ENCODE data around the gene FOLR2. TPM values are rescaled to one million over a fixed set of nuclear protein-coding genes. Genes with fewer than 3 reads are reported as not detected.
"Not testable (repeated sequence)": the region's sequence is repeated elsewhere in the genome, so short reads cannot be mapped to it uniquely, and the experiment has no call there.

The FOLR2 gene
- total RNA-seq, 2 experiments from 2014 or later, result not detected

DNA sequence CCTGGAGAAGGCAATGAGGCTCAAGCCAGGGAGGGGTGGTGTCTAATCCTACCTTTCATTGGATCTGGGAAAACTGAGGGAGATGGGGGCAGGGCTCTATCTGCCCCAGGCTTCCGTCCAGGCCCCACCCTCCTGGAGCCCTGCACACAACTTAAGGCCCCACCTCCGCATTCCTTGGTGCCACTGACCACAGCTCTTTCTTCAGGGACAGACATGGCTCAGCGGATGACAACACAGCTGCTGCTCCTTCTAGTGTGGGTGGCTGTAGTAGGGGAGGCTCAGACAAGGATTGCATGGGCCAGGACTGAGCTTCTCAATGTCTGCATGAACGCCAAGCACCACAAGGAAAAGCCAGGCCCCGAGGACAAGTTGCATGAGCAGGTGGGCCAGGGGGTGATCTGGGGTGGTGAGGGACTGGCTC lies 24.6 kb upstream of the FOLR2 start, which contains the start of gene FOLR1:
TSS of gene FOLR1 (plus strand) at position 180 of the 421 bp plus-strand sequence. CDS start at position 214, 34 bp downstream.
- Mint-ChIP-seq H3K4me1 (no peaks in the 10 kb centered on the region), H3K9me3 (no peaks in the 10 kb centered on the region)

GRCh38 chr11:72195518-72196270 lies 20.9 kb upstream of the FOLR2 start:
- Mint-ChIP-seq H3K36me3 (no peaks in the 10 kb centered on the region), H3K4me3 (no peak overlapping the region), H3K9me3 (no peaks in the 10 kb centered on the region), H3K4me1 (no peaks in the 10 kb centered on the region), H3K27ac (no peak overlapping the region), H3K27me3 (no peaks in the 10 kb centered on the region)
- DNase-seq, result no peak

More for the DNA sequence above, 24.6 kb upstream of the FOLR2 start, which contains the start of gene FOLR1:
- Mint-ChIP-seq H3K4me3 (no peak within 1 kb of the TSS), H3K27me3 (no peaks in the 10 kb centered on the region), H3K36me3 (no peaks in the 10 kb centered on the region), H3K27ac (peak within 1 kb of the TSS; percentile 2)
- no peak for DNase-seq

GRCh38 chr11:72201445-72201844 lies 15.1 kb upstream of the FOLR2 start:
- not testable (repeated sequence) for H3K27me3 Mint-ChIP-seq, H3K9me3 Mint-ChIP-seq, H3K36me3 Mint-ChIP-seq, H3K27ac Mint-ChIP-seq, H3K4me3 Mint-ChIP-seq, DNase-seq, H3K4me1 Mint-ChIP-seq

DNA sequence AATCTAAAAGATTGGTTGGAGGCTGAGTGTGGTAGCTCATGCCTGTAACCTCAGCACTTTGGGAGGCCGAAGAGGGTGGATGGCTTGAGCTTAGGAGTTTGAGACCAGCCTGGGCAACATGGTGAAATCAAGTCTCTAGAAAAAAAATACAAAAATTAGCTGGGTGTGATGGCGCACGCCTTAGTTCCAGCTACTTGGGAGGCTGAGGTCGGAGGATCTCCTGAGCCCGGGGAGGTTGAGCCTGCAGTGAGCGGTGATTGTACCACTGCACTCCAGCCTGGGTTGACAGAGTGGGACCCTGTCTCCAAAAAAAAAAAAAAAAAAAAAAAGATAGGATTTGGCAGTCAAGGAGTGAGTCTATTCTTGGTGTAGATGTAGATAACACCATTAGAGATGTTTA lies 14.0 kb upstream of the FOLR2 start:
- Mint-ChIP-seq H3K27ac (no peak overlapping the region), H3K9me3 (no peaks in the 10 kb centered on the region), H3K27me3 (no peaks in the 10 kb centered on the region), H3K4me1 (no peaks in the 10 kb centered on the region), H3K4me3 (no peak overlapping the region), H3K36me3 (no peaks in the 10 kb centered on the region)
- DNase-seq, result no peak

DNA sequence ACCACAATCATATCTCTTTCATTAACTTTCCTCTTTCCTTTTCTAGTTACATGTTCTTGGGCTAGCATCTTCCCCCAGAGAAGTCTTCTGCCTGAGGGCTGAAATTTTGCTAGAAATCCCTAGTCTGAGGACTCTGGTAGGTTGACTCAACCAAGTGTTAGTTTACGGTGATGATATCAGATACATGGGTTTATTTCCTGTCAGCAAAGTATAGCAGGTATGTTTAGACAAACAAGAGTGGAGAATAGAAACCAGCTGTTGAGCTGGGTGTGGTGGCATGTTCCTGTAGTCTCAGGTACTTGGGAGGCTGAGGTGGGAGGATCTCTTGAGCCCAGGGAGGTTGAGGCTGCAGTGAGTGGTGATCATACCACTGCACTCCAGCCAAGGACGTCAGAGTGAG lies 13.4 kb upstream of the FOLR2 start:
- no peak overlapping the region for H3K27ac Mint-ChIP-seq
- DNase-seq, result no peak
- no peaks in the 10 kb centered on the region for H3K9me3 Mint-ChIP-seq
- H3K36me3 Mint-ChIP-seq, result no peaks in the 10 kb centered on the region
- H3K27me3 Mint-ChIP-seq, result no peaks in the 10 kb centered on the region
- no peaks in the 10 kb centered on the region for H3K4me1 Mint-ChIP-seq
- H3K4me3 Mint-ChIP-seq, result no peak overlapping the region

DNA sequence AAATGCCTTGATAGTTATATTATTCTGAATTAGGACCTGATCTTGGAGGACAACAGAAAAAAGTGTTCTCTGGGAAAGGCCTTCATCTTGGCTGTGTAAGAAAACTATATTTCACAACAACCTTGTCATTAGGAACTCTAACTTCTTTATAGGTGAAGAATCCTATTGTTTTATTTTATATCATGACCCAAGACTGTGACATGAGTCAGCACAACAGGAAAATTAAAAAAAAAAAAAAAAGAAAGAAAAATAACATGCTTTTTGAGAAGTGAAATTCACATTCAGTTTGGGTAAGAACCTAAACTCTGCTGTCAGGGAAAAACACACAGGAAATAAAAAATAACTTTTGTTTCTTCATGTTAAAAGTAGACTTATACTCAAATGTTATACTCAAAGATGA lies 11.7 kb upstream of the FOLR2 start:
- DNase-seq, result no peak
- Mint-ChIP-seq H3K27ac (no peak overlapping the region), H3K4me3 (no peak overlapping the region), H3K9me3 (peaks cover 11% of the 10 kb centered on the region), H3K4me1 (no peaks in the 10 kb centered on the region), H3K36me3 (no peaks in the 10 kb centered on the region), H3K27me3 (no peaks in the 10 kb centered on the region)

DNA sequence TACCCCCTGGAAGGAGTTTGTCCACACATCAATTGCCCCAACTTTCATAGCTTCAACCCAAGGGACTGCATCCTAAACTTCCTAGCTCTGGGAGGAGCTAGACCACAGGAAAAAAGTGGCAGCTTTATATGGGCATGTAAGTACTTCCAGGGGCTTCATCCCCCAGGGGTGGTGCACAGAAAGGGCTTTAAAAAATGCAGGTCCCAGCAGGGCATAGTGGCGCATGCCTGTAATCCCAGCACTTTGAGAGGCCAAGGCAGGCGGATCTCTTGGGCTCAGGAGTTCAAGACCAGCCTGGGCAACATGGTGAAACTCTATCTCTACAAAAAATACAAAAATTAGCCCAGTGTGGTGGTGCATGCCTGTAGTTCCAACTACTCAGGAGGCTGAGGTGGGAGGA lies 9.8 kb upstream of the FOLR2 start:
- not testable (repeated sequence) for H3K4me3 Mint-ChIP-seq, H3K36me3 Mint-ChIP-seq, H3K4me1 Mint-ChIP-seq, H3K27me3 Mint-ChIP-seq, H3K27ac Mint-ChIP-seq, DNase-seq
- H3K9me3 Mint-ChIP-seq, result peaks cover 13% of the 10 kb centered on the region

GRCh38 chr11:72208281-72208680 lies 8.3 kb upstream of the FOLR2 start:
- Mint-ChIP-seq H3K4me3 (no peak overlapping the region), H3K9me3 (peaks cover 13% of the 10 kb centered on the region), H3K4me1 (no peaks in the 10 kb centered on the region), H3K27me3 (peaks cover 3% of the 10 kb centered on the region), H3K27ac (no peak overlapping the region), H3K36me3 (no peaks in the 10 kb centered on the region)
- DNase-seq, result no peak

DNA sequence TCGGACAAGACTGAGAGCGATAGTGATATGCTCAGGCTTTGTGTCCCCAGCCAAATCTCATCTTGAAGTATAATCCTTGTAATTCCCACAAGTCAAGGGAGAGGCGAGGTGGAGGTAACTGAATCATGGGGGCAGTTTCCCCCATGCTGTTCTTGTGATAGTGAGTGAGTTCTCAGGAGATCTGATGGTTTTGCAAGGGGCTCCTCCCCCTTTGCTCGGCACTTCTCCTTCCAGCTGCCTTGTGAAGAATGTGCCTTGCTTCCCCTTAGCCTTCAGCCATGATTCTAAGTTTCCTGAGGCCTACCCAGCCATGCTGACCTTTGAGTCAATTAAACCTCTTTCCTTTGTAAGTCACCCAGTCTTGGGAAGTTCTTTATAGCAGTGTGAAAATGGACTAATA lies 7.5 kb upstream of the FOLR2 start:
- Mint-ChIP-seq H3K4me1 (no peaks in the 10 kb centered on the region), H3K27ac (no peak overlapping the region), H3K4me3 (no peak overlapping the region), H3K36me3 (no peaks in the 10 kb centered on the region), H3K27me3 (peaks cover 3% of the 10 kb centered on the region), H3K9me3 (peaks cover 13% of the 10 kb centered on the region)
- no peak for DNase-seq

DNA sequence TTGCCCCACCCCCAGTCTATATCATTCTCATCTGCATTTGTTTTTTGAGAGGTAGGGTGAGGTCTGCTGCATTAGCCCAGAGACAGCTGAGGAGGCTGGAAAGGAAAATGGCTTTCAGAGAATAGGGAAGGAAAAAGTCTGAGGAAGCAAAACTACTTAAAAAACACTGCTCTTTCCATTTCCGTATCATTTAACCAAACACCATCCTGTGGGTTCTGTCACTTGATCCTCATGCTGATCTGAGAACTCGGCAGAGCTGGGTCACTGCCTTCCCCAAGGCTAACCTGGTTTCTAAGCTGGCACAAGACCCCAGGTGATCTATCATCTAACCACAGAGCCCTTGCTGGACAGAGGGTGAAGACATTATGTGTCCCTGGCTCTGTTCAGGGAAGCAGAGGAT lies 1.2 kb downstream of the FOLR2 start:
- H3K36me3 Mint-ChIP-seq, result no peaks in the 10 kb centered on the region
- no peak overlapping the region for H3K4me3 Mint-ChIP-seq
- peaks cover 19% of the 10 kb centered on the region for H3K27me3 Mint-ChIP-seq
- no peaks in the 10 kb centered on the region for H3K9me3 Mint-ChIP-seq
- H3K4me1 Mint-ChIP-seq, result peaks cover 19% of the 10 kb centered on the region
- DNase-seq, result no peak
- H3K27ac Mint-ChIP-seq, result no peak overlapping the region

GRCh38 chr11:72218251-72218745 lies 1.7 kb downstream of the FOLR2 start:
- Mint-ChIP-seq H3K27me3 (peaks cover 19% of the 10 kb centered on the region), H3K4me3 (no peak overlapping the region), H3K4me1 (peaks cover 20% of the 10 kb centered on the region), H3K36me3 (no peaks in the 10 kb centered on the region), H3K27ac (no peak overlapping the region), H3K9me3 (no peaks in the 10 kb centered on the region)
- no peak for DNase-seq

- Mint-ChIP-seq H3K4me3 (no peak overlapping the region), H3K4me1 (peaks cover 27% of the 10 kb centered on the region), H3K36me3 (no peaks in the 10 kb centered on the region), H3K27me3 (peaks cover 19% of the 10 kb centered on the region), H3K27ac (no peak overlapping the region), H3K9me3 (no peaks in the 10 kb centered on the region)
- no peak for DNase-seq
Measured at GRCh38 chr11:72220696-72221363, 4.2 kb downstream of the FOLR2 start.

GRCh38 chr11:72221386-72222075 lies 4.9 kb downstream of the FOLR2 start:
- H3K4me3 Mint-ChIP-seq, result no peak overlapping the region
- H3K9me3 Mint-ChIP-seq, result no peaks in the 10 kb centered on the region
- DNase-seq, result no peak
- H3K27ac Mint-ChIP-seq, result no peak overlapping the region
- peaks cover 13% of the 10 kb centered on the region for H3K27me3 Mint-ChIP-seq
- no peaks in the 10 kb centered on the region for H3K36me3 Mint-ChIP-seq
- H3K4me1 Mint-ChIP-seq, result peaks cover 29% of the 10 kb centered on the region

- peaks cover 29% of the 10 kb centered on the region for H3K4me1 Mint-ChIP-seq
- peak overlapping the region; percentile 82 for H3K27ac Mint-ChIP-seq
- H3K9me3 Mint-ChIP-seq, result no peaks in the 10 kb centered on the region
- peak overlapping the region; percentile 83 for H3K4me3 Mint-ChIP-seq
- no peak for DNase-seq
- H3K27me3 Mint-ChIP-seq, result peaks cover 5% of the 10 kb centered on the region
- no peaks in the 10 kb centered on the region for H3K36me3 Mint-ChIP-seq
Measured at GRCh38 chr11:72222106-72222891, 5.7 kb downstream of the FOLR2 start.
